IgD-negative memory B cell (primary cell): ENCODE measurements around the gene ACSM6. TPM values are rescaled to one million over a fixed set of nuclear protein-coding genes. Genes with fewer than 3 reads are reported as not detected.

Experiments
- H3K27ac Mint-ChIP-seq, 3 donors: one replicate each; pipeline ENCODE4 v1.8.0; 2020 to 2022; ENCODE audit warnings: mild to moderate bottlenecking in 3 of 3, mixed read lengths in 3 of 3, moderate library complexity in 1 of 3
- H3K27me3 Mint-ChIP-seq: one replicate; pipeline ENCODE4 v1.8.0; 2021; ENCODE audit warnings: mixed read lengths
- H3K36me3 Mint-ChIP-seq: one replicate; pipeline ENCODE4 v1.8.0; 2020; ENCODE audit warnings: mild to moderate bottlenecking, mixed read lengths
- H3K4me1 Mint-ChIP-seq, 3 donors: one replicate each; pipeline ENCODE4 v1.8.0; 2020 to 2022; ENCODE audit warnings: mixed read lengths in 3 of 3, mild to moderate bottlenecking in 1 of 3
- H3K4me3 Mint-ChIP-seq, 4 donors: one replicate each; pipeline ENCODE4 v1.8.0; 2020 to 2022; ENCODE audit warnings: mild to moderate bottlenecking in 4 of 4, mixed read lengths in 4 of 4, moderate library complexity in 3 of 4
- H3K9me3 Mint-ChIP-seq, 3 donors: one replicate each; pipeline ENCODE4 v1.8.0; 2020 to 2021; ENCODE audit warnings: mixed read lengths in 3 of 3, mild to moderate bottlenecking in 1 of 3
- polyA plus RNA-seq: library from polyadenylated mRNA; unstranded; fragments of 300-500 nt; fragmentation: Illumina TruSeq; gene quantifications from one replicate; pipeline ENCODE4 v1.2.3, GENCODE V29; 2021

The ACSM6 gene
- polyA plus RNA-seq, 1 donor from 2014 or later, result not detected

- Mint-ChIP-seq H3K4me3 (peak overlapping the region in 1 of 4 donors; percentile 60), H3K9me3 (peaks cover 0 to under 1% (median 0%) of the 10 kb centered on the region in 3 donors), H3K27ac (peak overlapping the region; percentile 71 to 87 (median 87)), H3K4me1 (peaks cover 27 to 33% (median 27%) of the 10 kb centered on the region in 3 donors), H3K27me3 (no peaks in the 10 kb centered on the region), H3K36me3 (peaks cover 13% of the 10 kb centered on the region)
Observed at GRCh38 chr10:95262763-95263518, 68.9 kb downstream of the ACSM6 start.

DNA sequence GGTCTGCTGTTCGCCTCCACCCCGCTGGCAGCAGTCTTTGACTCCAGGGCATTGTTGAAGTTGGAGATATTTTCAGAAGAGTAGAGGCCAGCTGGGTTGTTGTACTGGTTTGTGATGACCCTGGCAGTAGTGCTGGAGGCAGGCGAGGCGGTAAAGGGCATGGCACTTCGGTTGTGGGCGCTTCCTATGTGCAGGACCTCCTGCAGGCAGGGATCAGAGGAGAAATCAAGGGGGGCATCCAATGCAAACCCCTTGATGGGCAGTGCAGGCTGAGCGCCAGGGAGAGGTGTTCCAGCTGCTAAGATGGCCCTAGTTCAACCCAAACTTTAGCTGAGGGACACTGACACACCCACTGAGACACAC lies 69.8 kb downstream of the ACSM6 start:
- Mint-ChIP-seq H3K36me3 (peaks cover 10% of the 10 kb centered on the region), H3K4me3 (peak overlapping the region in 2 of 4 donors; percentile 33 to 36), H3K4me1 (peaks cover 27 to 37% (median 29%) of the 10 kb centered on the region in 3 donors), H3K9me3 (no peaks in the 10 kb centered on the region), H3K27me3 (no peaks in the 10 kb centered on the region), H3K27ac (peak overlapping the region; percentile 71 to 87 (median 87))

DNA sequence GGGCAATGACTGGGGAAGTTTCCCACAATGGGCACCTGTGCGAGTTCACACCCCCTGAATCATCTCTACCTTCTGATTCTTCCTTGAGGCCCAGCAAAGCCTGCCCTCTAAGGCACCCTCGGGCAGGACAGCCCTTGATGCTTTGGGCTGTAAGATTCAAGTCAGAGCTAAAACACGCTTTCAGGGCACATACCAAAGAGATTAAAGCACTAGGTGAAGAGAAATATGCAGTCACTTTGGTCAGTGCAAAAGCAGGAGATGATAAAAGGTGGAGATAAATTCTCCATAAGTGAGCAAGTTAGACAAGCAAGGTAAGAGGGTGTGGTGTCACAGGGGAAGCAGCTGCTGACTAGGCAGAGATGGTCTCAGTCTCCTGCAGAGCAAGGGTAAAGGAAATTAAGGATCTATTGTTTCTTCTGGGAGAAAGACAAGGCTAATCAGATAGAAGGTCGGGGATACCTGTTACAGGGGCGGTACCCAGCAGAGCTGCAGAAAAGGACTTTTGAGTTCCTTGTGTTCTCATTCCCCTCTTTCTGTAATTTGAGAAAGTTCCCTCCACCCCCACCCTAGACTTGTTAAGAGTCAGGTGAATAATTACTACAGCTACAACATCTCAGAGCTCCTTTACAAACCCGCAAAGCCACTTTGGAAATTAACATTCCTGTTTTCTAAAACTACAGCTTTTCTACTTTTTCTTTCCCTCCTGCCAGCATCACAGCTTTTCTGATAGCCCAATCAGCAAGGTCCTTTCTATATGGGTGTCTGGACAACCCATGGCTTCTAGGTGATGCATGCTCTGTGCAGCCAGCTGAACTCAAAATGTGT lies 70.4 kb downstream of the ACSM6 start:
- Mint-ChIP-seq H3K9me3 (no peaks in the 10 kb centered on the region), H3K36me3 (peaks cover 10% of the 10 kb centered on the region), H3K4me3 (peak overlapping the region in 3 of 4 donors; percentile 36 to 73 (median 58)), H3K4me1 (peaks cover 27 to 37% (median 29%) of the 10 kb centered on the region in 3 donors), H3K27me3 (no peaks in the 10 kb centered on the region), H3K27ac (peak overlapping the region; percentile 71 to 95 (median 87))

GRCh38 chr10:95265572-95265971 lies 71.5 kb downstream of the ACSM6 start:
- H3K9me3 Mint-ChIP-seq, result no peaks in the 10 kb centered on the region
- no peaks in the 10 kb centered on the region for H3K27me3 Mint-ChIP-seq
- peaks cover 14% of the 10 kb centered on the region for H3K36me3 Mint-ChIP-seq
- peak overlapping the region in 1 of 4 donors; percentile 66 for H3K4me3 Mint-ChIP-seq
- H3K4me1 Mint-ChIP-seq, result peaks cover 27 to 37% (median 27%) of the 10 kb centered on the region in 3 donors
- H3K27ac Mint-ChIP-seq, result peak overlapping the region; percentile 69 to 95 (median 87)

DNA sequence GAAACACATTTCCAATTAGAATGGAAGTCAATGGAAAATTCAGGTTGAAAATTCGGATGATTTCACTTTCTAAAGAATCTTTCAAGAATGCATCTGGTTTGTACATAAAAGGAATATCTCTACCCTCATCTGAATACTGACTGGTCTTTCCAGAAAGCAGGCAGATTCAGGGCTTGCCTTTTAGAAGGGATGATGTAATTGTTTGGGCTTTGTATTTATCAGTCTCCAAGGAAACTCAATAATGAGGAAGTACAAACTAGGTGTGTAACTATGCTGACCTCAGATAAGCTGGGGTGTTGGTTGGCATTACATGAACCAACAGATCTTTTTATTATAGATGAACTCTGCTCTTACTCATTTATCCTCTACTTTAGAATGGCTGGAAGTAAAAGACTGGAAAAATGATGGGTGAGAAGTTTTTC lies 72.6 kb downstream of the ACSM6 start:
- peaks cover 14% of the 10 kb centered on the region for H3K36me3 Mint-ChIP-seq
- no peaks in the 10 kb centered on the region for H3K27me3 Mint-ChIP-seq
- H3K4me1 Mint-ChIP-seq, result peaks cover 27 to 37% (median 27%) of the 10 kb centered on the region in 3 donors
- H3K4me3 Mint-ChIP-seq, result peak overlapping the region in 3 of 4 donors; percentile 18 to 84 (median 65)
- H3K27ac Mint-ChIP-seq, result peak overlapping the region; percentile 87 to 99 (median 99)
- no peaks in the 10 kb centered on the region for H3K9me3 Mint-ChIP-seq

GRCh38 chr10:95267251-95267650 lies 73.2 kb downstream of the ACSM6 start:
- H3K9me3 Mint-ChIP-seq, result no peaks in the 10 kb centered on the region
- H3K27ac Mint-ChIP-seq, result peak overlapping the region; percentile 87 to 99 (median 99)
- H3K36me3 Mint-ChIP-seq, result peaks cover 14% of the 10 kb centered on the region
- H3K4me1 Mint-ChIP-seq, result peaks cover 27 to 37% (median 27%) of the 10 kb centered on the region in 3 donors
- peak overlapping the region in 1 of 4 donors; percentile 41 for H3K4me3 Mint-ChIP-seq
- H3K27me3 Mint-ChIP-seq, result no peaks in the 10 kb centered on the region

- H3K27ac Mint-ChIP-seq, result peak overlapping the region; percentile 76 to 99 (median 78)
- H3K9me3 Mint-ChIP-seq, result no peaks in the 10 kb centered on the region
- peaks cover 14% of the 10 kb centered on the region for H3K36me3 Mint-ChIP-seq
- no peak overlapping the region for H3K4me3 Mint-ChIP-seq
- H3K27me3 Mint-ChIP-seq, result no peaks in the 10 kb centered on the region
- peaks cover 22 to 37% (median 23%) of the 10 kb centered on the region in 3 donors for H3K4me1 Mint-ChIP-seq
Observed at GRCh38 chr10:95268438-95268837, 74.4 kb downstream of the ACSM6 start.

GRCh38 chr10:95273393-95274312 lies 79.6 kb downstream of the ACSM6 start:
- H3K9me3 Mint-ChIP-seq, result no peaks in the 10 kb centered on the region
- no peak overlapping the region for H3K4me3 Mint-ChIP-seq
- no peaks in the 10 kb centered on the region for H3K27me3 Mint-ChIP-seq
- H3K27ac Mint-ChIP-seq, result peak overlapping the region in 1 of 3 donors; percentile 59
- H3K4me1 Mint-ChIP-seq, result peaks cover 23 to 33% (median 30%) of the 10 kb centered on the region in 3 donors
- H3K36me3 Mint-ChIP-seq, result peaks cover 3% of the 10 kb centered on the region

GRCh38 chr10:95275726-95276366 lies 81.8 kb downstream of the ACSM6 start:
- Mint-ChIP-seq H3K9me3 (no peaks in the 10 kb centered on the region), H3K27ac (peak overlapping the region; percentile 13 to 89 (median 31)), H3K4me1 (peaks cover 38 to 50% (median 46%) of the 10 kb centered on the region in 3 donors), H3K27me3 (no peaks in the 10 kb centered on the region), H3K36me3 (no peaks in the 10 kb centered on the region), H3K4me3 (no peak overlapping the region)

- H3K27ac Mint-ChIP-seq, result peak overlapping the region in 2 of 3 donors; percentile 13 to 89
Observed at GRCh38 chr10:95276367-95277200, 82.5 kb downstream of the ACSM6 start.

DNA sequence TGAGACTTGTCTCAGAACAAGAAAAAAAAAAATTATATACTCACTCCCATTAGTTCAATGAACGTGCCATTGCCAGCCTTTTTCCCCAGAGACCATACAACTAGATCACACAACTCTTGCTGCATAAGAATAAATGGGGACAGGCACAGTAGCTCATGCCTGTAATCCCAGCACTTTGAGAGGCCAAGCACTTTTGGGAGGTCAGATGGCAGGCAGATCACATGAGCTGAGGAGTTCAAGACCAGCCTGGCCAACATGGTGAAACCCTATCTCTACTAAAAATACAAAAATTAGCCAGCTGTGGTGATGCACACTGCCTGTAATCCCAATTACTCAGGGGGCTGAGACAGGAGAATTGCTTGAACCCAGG lies 83.1 kb downstream of the ACSM6 start:
- Mint-ChIP-seq H3K36me3 (peaks cover 2% of the 10 kb centered on the region), H3K4me3 (peak overlapping the region in 2 of 4 donors; percentile 72 to 84), H3K4me1 (peaks cover 46 to 60% (median 58%) of the 10 kb centered on the region in 3 donors), H3K27ac (no peak overlapping the region), H3K9me3 (no peaks in the 10 kb centered on the region), H3K27me3 (no peaks in the 10 kb centered on the region)

More at GRCh38 chr10:95276367-95277200, 82.5 kb downstream of the ACSM6 start:
- Mint-ChIP-seq H3K4me3 (peak overlapping the region in 1 of 4 donors; percentile 84), H3K36me3 (no peaks in the 10 kb centered on the region), H3K27me3 (no peaks in the 10 kb centered on the region), H3K4me1 (peaks cover 43 to 55% (median 52%) of the 10 kb centered on the region in 3 donors), H3K9me3 (no peaks in the 10 kb centered on the region)

DNA sequence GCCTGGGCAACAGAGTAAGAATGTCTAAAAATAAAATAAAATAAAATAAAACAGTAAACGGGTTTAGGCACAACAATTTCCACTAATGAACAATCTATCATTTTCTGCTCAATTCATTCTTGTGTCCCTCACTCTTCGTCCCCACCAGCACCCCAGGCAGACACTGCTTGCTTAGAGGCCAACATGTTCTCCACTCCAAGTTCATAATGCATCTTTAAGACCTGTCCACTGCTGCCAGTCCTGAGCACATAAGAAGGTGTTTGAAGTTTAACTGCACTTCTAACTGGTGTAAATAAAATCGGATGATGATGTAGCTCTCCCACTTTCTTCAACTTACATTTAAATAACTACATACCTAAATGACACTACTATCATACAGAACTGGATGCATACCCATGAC lies 83.6 kb downstream of the ACSM6 start:
- Mint-ChIP-seq H3K27ac (peak overlapping the region in 2 of 3 donors; percentile 52 to 72), H3K4me1 (peaks cover 46 to 62% (median 60%) of the 10 kb centered on the region in 3 donors)

More for the DNA sequence above, 83.6 kb downstream of the ACSM6 start:
- Mint-ChIP-seq H3K36me3 (peaks cover 2% of the 10 kb centered on the region), H3K9me3 (no peaks in the 10 kb centered on the region), H3K4me3 (peak overlapping the region in 2 of 4 donors; percentile 34 to 50), H3K27me3 (no peaks in the 10 kb centered on the region)
